IgD-negative memory B cell (primary cell): Measurements from ENCODE around the gene MYOD1. TPM values are rescaled to one million over a fixed set of nuclear protein-coding genes. Genes with fewer than 3 reads are reported as not detected.

Experiments
- H3K27ac Mint-ChIP-seq, 3 donors: one replicate each; pipeline ENCODE4 v1.8.0; 2020 to 2022; ENCODE audit warnings: mild to moderate bottlenecking in 3 of 3, mixed read lengths in 3 of 3, moderate library complexity in 1 of 3
- H3K27me3 Mint-ChIP-seq: one replicate; pipeline ENCODE4 v1.8.0; 2021; ENCODE audit warnings: mixed read lengths
- H3K36me3 Mint-ChIP-seq: one replicate; pipeline ENCODE4 v1.8.0; 2020; ENCODE audit warnings: mild to moderate bottlenecking, mixed read lengths
- H3K4me1 Mint-ChIP-seq, 3 donors: one replicate each; pipeline ENCODE4 v1.8.0; 2020 to 2022; ENCODE audit warnings: mixed read lengths in 3 of 3, mild to moderate bottlenecking in 1 of 3
- H3K4me3 Mint-ChIP-seq, 4 donors: one replicate each; pipeline ENCODE4 v1.8.0; 2020 to 2022; ENCODE audit warnings: mild to moderate bottlenecking in 4 of 4, mixed read lengths in 4 of 4, moderate library complexity in 3 of 4
- H3K9me3 Mint-ChIP-seq, 3 donors: one replicate each; pipeline ENCODE4 v1.8.0; 2020 to 2021; ENCODE audit warnings: mixed read lengths in 3 of 3, mild to moderate bottlenecking in 1 of 3
- polyA plus RNA-seq: library from polyadenylated mRNA; unstranded; fragments of 300-500 nt; fragmentation: Illumina TruSeq; gene quantifications from one replicate; pipeline ENCODE4 v1.2.3, GENCODE V29; 2021

The MYOD1 gene
- polyA plus RNA-seq, 1 donor from 2014 or later = not detected

DNA sequence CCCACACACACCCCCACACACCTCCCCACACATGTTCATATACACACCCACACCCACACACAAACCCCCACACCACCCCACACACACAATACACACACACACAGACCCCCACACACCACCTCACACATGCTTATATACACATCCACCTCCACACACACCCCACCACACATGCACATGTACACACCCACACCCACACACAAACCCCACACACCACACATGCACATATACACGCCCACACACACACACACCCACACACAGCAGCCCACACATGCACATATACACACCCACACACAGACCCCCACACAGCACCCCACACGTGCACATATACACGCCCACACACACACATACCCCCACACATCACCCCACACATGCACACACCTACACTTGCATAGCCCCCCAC lies 44.3 kb downstream of the MYOD1 start:
- H3K4me3 Mint-ChIP-seq = no peak overlapping the region
- H3K27ac Mint-ChIP-seq = no peak overlapping the region
- H3K36me3 Mint-ChIP-seq = no peaks in the 10 kb centered on the region
- H3K4me1 Mint-ChIP-seq = peaks cover 0 to 2% (median 0%) of the 10 kb centered on the region in 3 donors
- H3K27me3 Mint-ChIP-seq = peaks cover 2% of the 10 kb centered on the region
- H3K9me3 Mint-ChIP-seq = no peaks in the 10 kb centered on the region

DNA sequence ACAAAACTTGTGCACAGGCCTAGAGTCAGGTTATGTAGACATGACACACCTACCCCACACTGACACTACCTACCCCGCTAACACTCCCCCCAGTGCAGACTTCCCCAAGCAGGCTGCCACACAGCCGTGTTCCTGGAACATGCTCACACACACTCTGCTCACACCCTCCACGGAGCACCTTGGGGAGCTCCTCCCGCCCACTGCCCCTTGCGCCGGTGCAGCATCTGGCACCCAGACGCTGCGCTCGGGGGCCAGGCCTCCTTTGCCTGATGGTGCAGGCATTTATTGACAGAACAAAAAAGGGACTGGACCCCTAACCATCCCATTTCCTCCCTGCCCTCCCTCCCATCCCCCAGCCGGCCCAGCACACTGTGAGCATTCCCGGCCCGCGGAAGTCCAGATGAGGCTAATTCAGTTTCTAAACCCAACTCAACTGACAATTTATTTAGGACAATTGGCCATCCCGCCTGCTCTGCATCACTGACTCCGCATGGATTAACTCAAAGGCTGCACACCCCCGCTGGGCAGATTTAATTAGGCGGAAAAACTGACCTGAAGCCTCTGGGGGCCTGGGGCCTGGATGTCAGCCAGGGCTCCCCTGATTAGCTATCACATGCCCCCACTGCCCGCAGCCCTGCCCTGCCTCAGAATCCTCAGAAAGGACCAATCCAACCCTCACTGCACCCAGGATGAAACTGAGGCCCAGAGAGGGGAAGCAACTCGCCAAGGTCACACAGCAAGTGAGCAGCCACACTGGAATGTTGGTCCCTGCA lies 45.3 kb downstream of the MYOD1 start:
- Mint-ChIP-seq H3K9me3 (no peaks in the 10 kb centered on the region), H3K36me3 (no peaks in the 10 kb centered on the region)

DNA sequence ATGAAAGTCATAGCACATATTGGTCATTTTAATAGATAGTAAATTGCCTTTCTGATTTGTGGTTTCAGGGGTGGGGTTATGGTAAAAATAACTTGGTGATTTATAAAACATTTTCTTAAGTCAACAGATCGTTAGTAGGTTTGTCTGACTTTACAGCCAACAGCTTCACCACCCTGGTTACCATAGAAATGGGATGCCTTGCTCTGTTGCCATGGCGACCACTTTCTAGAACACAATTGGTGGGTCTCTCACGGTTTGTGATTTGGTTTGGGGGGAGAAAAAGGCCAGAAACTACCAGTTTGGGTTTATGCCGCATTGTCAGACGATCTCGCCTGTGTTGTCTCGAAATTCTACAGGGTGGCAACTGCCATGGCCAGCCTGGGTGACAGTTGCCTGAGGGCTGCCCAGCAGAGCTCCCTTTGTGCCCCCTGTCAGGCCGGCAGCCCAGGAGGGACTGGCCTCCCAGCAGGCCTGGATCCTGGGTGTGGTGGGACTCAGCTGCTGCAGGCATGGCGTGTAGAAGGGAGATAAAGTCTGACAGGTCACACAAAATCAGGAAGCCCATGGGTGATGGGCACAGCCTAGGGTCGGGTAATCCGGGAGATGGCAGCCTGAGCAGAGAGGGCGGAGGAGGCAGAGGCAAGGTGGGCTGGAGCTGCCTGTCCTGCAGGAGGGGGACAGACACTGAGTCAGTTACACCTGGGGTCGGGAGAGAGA lies 46.1 kb downstream of the MYOD1 start:
- H3K27me3 Mint-ChIP-seq = peaks cover 2% of the 10 kb centered on the region
- no peaks in the 10 kb centered on the region for H3K36me3 Mint-ChIP-seq
- no peak overlapping the region for H3K4me3 Mint-ChIP-seq
- peaks cover 0 to 2% (median 0%) of the 10 kb centered on the region in 3 donors for H3K4me1 Mint-ChIP-seq
- no peak overlapping the region for H3K27ac Mint-ChIP-seq
- no peaks in the 10 kb centered on the region for H3K9me3 Mint-ChIP-seq

More for the DNA sequence above, 45.3 kb downstream of the MYOD1 start:
- H3K4me3 Mint-ChIP-seq = no peak overlapping the region
- H3K4me1 Mint-ChIP-seq = peaks cover 0 to 2% (median 0%) of the 10 kb centered on the region in 3 donors
- H3K27me3 Mint-ChIP-seq = peaks cover 2% of the 10 kb centered on the region
- H3K27ac Mint-ChIP-seq = no peak overlapping the region

DNA sequence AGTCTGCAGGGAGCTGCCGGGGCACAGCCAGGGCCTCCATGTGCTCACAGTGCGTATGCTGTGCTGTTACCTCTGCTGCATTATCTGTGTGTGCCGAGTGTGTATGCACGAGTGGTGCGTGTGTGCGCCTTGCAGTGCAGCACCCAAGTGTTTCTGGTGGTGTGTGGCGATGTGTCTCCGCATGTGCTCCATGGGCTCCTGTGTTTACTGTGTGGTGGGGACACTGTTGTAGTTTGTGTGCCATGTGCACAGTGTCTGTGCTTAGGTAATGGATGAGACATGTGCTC lies 46.6 kb downstream of the MYOD1 start:
- peaks cover 2% of the 10 kb centered on the region for H3K27me3 Mint-ChIP-seq
- H3K27ac Mint-ChIP-seq = no peak overlapping the region
- peaks cover 0 to 2% (median 0%) of the 10 kb centered on the region in 3 donors for H3K4me1 Mint-ChIP-seq
- no peak overlapping the region for H3K4me3 Mint-ChIP-seq
- no peaks in the 10 kb centered on the region for H3K36me3 Mint-ChIP-seq
- H3K9me3 Mint-ChIP-seq = no peaks in the 10 kb centered on the region

DNA sequence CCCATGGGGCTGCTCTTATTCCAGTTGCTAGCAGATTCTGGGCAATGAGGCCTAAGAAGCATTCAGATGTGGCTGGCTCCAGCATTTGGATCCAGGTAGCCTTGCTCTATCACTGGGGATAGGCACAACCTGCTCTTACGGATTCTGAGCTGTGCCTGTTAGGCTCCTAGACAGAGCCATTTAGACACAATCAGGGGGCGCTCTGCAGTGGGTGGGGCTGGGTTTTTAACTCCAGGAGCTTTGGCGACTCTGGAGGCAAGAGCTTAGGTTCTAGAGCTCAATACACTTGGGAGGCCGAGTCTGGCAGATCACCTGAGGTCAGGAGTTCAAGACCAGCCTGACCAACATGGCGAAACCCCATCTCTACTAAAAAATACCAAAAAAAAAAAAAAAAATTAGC lies 47.2 kb downstream of the MYOD1 start:
- peaks cover 2% of the 10 kb centered on the region for H3K27me3 Mint-ChIP-seq
- H3K4me3 Mint-ChIP-seq = no peak overlapping the region
- no peaks in the 10 kb centered on the region for H3K9me3 Mint-ChIP-seq
- peaks cover 0 to 2% (median 0%) of the 10 kb centered on the region in 3 donors for H3K4me1 Mint-ChIP-seq
- no peak overlapping the region for H3K27ac Mint-ChIP-seq
- H3K36me3 Mint-ChIP-seq = no peaks in the 10 kb centered on the region

DNA sequence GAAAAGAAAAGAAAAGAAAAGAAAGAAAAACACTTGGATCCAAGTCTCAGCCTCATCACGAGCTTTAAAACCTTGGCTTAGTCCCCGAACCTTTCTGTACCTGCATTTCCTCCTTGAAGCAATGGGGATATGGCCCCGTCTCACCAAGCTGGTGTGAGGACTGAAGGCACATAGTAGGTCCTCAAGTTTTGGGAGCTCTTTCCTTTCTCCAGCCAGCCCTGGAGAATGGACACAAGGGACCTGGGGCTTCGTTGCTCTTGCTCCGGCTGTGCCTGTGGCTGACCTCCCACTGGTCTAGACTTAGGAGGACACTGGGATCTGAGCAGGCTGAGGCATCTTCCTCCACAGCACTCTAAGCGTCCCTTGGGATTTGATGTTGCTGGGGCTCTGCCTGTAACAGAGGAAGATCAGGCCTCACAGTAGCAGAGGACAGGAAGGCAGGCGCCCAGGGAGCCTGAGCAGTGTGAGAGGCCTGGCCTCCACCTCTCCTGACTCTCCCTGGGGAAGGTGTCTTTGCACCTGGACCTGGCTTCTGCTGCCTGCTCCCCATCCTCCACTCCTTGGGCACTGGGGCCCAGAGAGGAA lies 48.0 kb downstream of the MYOD1 start:
- peaks cover 2% of the 10 kb centered on the region for H3K27me3 Mint-ChIP-seq
- no peaks in the 10 kb centered on the region for H3K9me3 Mint-ChIP-seq
- H3K27ac Mint-ChIP-seq = no peak overlapping the region
- H3K36me3 Mint-ChIP-seq = no peaks in the 10 kb centered on the region
- peaks cover 0 to 2% (median 0%) of the 10 kb centered on the region in 3 donors for H3K4me1 Mint-ChIP-seq
- no peak overlapping the region for H3K4me3 Mint-ChIP-seq

DNA sequence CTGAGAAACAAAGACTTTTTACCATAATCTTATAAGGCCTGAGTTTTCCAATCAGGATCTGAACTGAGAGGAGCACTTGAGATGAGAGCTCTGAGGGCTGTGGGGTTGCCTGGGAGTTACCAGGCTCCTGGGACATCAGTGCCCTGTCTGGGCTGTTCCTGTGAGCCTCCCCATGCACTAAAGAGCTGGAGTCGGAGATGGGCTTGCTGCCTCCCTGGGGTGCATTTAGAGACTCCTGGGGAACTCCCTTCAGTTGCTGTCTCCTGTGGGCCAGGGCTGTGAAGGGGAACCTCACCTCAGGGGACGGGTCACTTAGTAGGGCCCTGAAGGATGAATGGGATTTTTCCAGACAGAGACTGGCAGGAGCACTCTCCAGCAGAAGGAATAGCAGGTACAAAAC lies 48.5 kb downstream of the MYOD1 start:
- H3K4me1 Mint-ChIP-seq = peaks cover 0 to 2% (median 0%) of the 10 kb centered on the region in 3 donors
- no peaks in the 10 kb centered on the region for H3K36me3 Mint-ChIP-seq
- H3K27ac Mint-ChIP-seq = no peak overlapping the region
- H3K27me3 Mint-ChIP-seq = peaks cover 2% of the 10 kb centered on the region
- H3K4me3 Mint-ChIP-seq = no peak overlapping the region
- no peaks in the 10 kb centered on the region for H3K9me3 Mint-ChIP-seq

DNA sequence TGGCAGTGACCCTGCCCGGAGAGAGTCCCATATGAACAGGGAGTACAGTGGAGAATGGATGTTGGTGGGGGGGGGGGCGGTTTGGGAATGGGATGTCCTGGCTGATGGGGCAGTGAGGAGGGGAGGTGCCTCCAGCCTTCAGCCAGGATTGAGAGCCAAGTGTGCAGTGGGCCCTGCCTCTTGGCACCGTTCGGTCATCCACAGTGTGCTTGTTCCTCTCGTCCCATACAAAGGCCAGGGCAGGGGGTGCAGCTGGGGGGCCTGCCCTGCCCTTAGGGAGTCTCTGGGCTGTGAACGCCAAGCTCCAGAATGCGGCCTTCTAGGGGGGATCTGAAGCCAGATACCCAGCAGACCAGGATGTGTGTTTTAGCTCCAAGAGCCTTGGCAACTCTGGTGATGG lies 49.2 kb downstream of the MYOD1 start:
- Mint-ChIP-seq H3K36me3 (no peaks in the 10 kb centered on the region), H3K27ac (no peak overlapping the region), H3K27me3 (peaks cover 2% of the 10 kb centered on the region), H3K9me3 (no peaks in the 10 kb centered on the region), H3K4me1 (peaks cover 0 to 2% (median 0%) of the 10 kb centered on the region in 3 donors), H3K4me3 (no peak overlapping the region)

DNA sequence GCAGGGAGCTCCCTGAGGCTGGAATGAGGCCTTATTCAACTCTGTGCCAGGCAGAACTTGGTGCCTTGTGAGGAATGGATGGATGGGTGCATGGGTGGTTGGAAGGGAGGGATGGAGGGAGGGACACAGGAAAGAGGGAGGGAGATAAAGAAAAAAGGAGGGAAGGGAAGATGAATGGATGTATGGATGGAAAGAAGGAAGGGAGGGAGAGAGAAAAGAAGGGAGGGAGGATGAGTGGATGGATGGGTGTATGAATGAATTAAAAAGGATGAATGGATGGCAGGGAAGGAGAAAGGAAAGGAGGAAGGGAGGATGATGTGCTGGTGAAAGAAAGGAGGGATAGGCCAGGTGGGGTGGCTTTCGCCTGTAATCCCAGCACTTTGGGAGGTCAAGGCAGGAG lies 49.8 kb downstream of the MYOD1 start:
- peaks cover 2% of the 10 kb centered on the region for H3K27me3 Mint-ChIP-seq
- H3K4me1 Mint-ChIP-seq = peaks cover 0 to 2% (median 0%) of the 10 kb centered on the region in 3 donors
- no peaks in the 10 kb centered on the region for H3K36me3 Mint-ChIP-seq
- no peaks in the 10 kb centered on the region for H3K9me3 Mint-ChIP-seq
- H3K27ac Mint-ChIP-seq = no peak overlapping the region
- no peak overlapping the region for H3K4me3 Mint-ChIP-seq

DNA sequence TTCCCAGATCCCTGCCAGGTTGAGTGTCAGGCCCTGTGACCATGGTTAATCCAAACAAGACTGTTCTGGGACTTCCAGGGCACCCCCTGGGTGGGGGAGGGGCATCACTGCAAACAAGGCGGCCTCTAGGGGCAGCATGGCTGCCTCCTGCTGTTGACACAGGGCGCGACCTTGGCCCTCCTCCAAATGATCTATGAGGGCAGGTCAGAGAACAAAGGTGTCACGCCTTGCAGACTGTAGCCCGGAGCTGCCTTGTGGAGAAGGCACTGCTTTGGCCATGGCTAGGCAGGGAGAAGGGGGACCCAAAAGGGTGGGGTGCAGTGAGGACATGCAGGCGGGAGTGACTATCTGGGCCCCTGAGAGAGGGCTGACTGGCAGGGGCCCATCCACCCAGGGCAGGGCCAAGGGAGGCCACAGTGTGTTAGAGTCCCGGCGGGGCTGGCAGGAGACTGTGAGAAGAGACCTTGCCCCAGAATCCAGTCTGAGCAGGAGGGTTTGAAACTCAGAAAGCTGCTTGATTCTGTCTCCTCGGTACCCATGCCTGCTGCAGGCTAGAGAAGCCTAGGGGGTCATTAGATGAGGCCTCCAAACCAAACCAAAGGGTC lies 50.8 kb downstream of the MYOD1 start:
- H3K27me3 Mint-ChIP-seq = no peaks in the 10 kb centered on the region
- H3K9me3 Mint-ChIP-seq = no peaks in the 10 kb centered on the region
- peaks cover 0 to 2% (median 0%) of the 10 kb centered on the region in 3 donors for H3K4me1 Mint-ChIP-seq
- H3K36me3 Mint-ChIP-seq = no peaks in the 10 kb centered on the region
- no peak overlapping the region for H3K27ac Mint-ChIP-seq
- no peak overlapping the region for H3K4me3 Mint-ChIP-seq

DNA sequence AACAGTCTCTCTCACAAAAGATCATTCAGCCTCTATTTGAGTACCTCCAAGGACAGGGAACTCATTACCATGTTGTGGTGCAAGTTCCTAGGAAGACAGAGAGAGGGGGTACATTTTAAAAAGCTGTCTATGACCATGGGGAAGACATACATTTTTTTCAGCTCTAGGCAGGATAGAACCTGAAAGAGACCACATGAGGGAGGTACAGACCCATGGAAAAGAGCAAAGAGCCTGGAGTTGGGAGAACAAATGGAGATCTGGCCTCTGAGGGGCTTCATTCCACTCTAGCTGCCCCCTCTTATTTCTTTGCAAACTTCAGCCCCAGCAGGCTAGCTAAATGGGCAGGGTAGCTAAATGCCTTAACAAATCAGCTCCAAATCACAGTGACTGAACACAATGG lies 51.5 kb downstream of the MYOD1 start:
- Mint-ChIP-seq H3K27ac (no peak overlapping the region), H3K27me3 (no peaks in the 10 kb centered on the region), H3K36me3 (no peaks in the 10 kb centered on the region), H3K9me3 (no peaks in the 10 kb centered on the region), H3K4me3 (peak overlapping the region in 1 of 4 donors; percentile 56), H3K4me1 (peaks cover 0 to 2% (median 0%) of the 10 kb centered on the region in 3 donors)

DNA sequence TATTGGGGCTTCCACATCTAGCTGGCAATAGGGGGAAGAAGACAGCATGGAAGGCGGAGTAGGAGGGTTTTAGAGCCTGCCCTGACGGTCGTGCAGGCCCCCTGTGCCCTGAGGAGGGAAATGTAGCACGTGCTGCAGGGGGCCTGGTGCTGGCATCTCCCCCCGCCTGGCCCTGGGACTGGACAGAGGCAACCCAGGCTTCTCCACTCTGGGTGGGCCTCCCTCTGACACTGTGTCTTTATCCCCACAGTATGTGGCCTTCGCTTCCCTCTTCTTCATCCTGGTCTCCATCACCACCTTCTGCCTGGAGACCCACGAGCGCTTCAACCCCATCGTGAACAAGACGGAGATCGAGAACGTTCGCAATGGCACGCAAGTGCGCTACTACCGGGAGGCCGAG lies 52.0 kb downstream of the MYOD1 start:
- no peak overlapping the region for H3K27ac Mint-ChIP-seq
- no peaks in the 10 kb centered on the region for H3K36me3 Mint-ChIP-seq
- no peaks in the 10 kb centered on the region for H3K9me3 Mint-ChIP-seq
- no peak overlapping the region for H3K4me3 Mint-ChIP-seq
- H3K27me3 Mint-ChIP-seq = no peaks in the 10 kb centered on the region
- H3K4me1 Mint-ChIP-seq = peaks cover 0 to 2% (median 0%) of the 10 kb centered on the region in 3 donors
